Duodenal mucosa (tissue), 2 donors: ENCODE measurements around the gene FBXO46.
A peak's percentile ranks its signal among the peaks of the same experiment; 100 is the strongest.

Experiments
- H3K27ac ChIP-seq: one replicate; pipeline ENCODE4 v1.7.0; 2013; ENCODE audit warnings: low read depth, low read length
- H3K27me3 ChIP-seq, 2 donors: one replicate each; pipeline ENCODE4 v1.7.0; 2013; ENCODE audit warnings: low read length in 2 of 2, control low read depth in 1 of 2; ENCODE audit not compliant: insufficient read depth in 2 of 2, control insufficient read depth in 1 of 2
- H3K36me3 ChIP-seq, 2 donors: one replicate each; pipeline ENCODE4 v1.7.0; 2013; ENCODE audit warnings: low read length in 2 of 2, control low read depth in 1 of 2; ENCODE audit not compliant: insufficient read depth in 2 of 2, control insufficient read depth in 1 of 2
- H3K4me1 ChIP-seq, 2 donors: one replicate each; pipeline ENCODE4 v1.7.0; 2013; ENCODE audit warnings: low read length in 2 of 2, control low read depth in 1 of 2; ENCODE audit not compliant: insufficient read depth in 2 of 2, control insufficient read depth in 1 of 2
- H3K4me3 ChIP-seq, 2 donors: one replicate each; pipeline ENCODE4 v1.7.0; 2013; ENCODE audit warnings: low read length in 2 of 2, low read depth in 1 of 2
- H3K9ac ChIP-seq, 2 donors: one replicate each; pipeline ENCODE4 v1.7.0; 2013; ENCODE audit warnings: low read length in 2 of 2, low read depth in 1 of 2
- H3K9me3 ChIP-seq, 2 donors: one replicate each; pipeline ENCODE4 v1.7.0; 2013; ENCODE audit warnings: low read length in 2 of 2, control low read depth in 1 of 2; ENCODE audit not compliant: control insufficient read depth in 1 of 2

The FBXO46 gene

DNA sequence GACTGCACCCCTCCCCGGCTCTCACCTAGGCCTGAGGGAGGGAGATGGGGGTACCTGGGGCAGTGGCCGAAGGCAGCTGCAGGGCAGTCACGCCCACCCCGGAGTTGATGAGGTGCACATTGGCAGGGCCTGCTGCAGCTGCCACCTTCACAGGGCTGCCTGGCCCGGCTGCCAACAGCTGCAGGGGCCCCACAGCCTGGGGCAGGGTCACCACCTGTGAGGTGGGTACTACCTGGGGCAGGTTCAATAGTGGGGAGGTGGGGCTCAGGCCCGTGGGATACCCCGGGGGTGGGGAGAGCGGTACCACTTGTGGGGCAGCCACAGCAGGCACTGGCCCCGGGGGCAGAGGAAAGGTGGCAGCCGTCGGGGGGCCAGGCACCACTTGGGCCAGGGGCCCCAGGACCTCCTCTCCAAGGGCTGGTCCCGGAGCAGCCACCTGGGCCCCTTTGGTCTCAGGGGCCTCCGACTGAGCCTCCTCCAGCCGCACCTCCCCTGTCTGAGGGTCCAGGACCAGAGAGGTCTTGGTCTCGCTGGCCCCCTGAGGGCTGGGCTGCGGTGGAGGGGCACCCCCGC lies 35.7 kb upstream of the FBXO46 start:
- no peaks in the 10 kb centered on the region for H3K9me3 ChIP-seq
- H3K9ac ChIP-seq = peak overlapping the region in 1 of 2 donors; percentile 65
- H3K27me3 ChIP-seq = no peaks in the 10 kb centered on the region
- peak overlapping the region; percentile 90 for H3K27ac ChIP-seq
- peaks cover 0 to 9% of the 10 kb centered on the region in 2 donors for H3K4me1 ChIP-seq
- no peaks in the 10 kb centered on the region for H3K36me3 ChIP-seq
- H3K4me3 ChIP-seq = peak overlapping the region; percentile 71 to 92

GRCh38 chr19:45765702-45766295 lies 35.1 kb upstream of the FBXO46 start:
- H3K4me3 ChIP-seq = no peak overlapping the region
- H3K27ac ChIP-seq = no peak overlapping the region
- no peaks in the 10 kb centered on the region for H3K9me3 ChIP-seq
- H3K4me1 ChIP-seq = peaks cover 0 to 9% of the 10 kb centered on the region in 2 donors
- H3K36me3 ChIP-seq = no peaks in the 10 kb centered on the region
- H3K27me3 ChIP-seq = no peaks in the 10 kb centered on the region
- H3K9ac ChIP-seq = no peak overlapping the region

DNA sequence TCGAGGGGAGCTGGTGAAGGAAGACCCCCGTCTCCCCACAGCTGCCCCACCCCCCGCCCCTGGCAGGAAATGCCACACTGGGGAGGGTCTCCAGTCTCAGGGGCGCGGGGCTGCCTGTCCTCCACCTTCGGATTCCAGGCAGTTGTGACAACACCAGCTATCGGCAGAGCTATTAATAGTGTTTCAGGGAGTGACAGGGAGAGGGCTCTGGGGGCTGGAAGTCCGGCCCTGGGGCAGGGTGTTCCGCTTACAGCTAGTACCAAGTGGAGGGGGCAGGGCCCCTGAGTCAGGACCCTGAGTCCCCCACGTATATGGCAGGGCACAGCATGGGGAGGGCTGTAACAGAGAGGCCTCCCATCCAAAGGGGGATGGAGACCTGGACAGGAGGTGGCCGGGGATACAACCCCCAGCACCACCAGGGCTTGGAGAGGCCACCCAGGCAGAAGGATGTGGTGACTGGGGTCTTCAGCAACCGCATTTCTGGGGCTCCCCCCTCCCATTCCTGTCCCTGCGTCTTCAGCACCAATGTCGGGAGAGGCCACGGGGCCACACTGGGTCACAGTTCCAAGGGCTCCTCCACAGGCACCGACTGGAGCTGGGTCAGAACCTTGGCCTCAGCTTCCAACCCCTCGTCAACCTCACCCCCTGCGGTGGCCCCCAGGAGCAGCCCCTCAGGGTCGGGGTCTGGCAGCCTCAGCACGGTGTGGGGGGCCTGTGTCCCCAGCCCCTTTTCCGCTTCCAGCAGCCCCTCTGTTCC lies 34.4 kb upstream of the FBXO46 start:
- Histone ChIP-seq H3K4me3 (no peak overlapping the region), H3K9ac (no peak overlapping the region)

DNA sequence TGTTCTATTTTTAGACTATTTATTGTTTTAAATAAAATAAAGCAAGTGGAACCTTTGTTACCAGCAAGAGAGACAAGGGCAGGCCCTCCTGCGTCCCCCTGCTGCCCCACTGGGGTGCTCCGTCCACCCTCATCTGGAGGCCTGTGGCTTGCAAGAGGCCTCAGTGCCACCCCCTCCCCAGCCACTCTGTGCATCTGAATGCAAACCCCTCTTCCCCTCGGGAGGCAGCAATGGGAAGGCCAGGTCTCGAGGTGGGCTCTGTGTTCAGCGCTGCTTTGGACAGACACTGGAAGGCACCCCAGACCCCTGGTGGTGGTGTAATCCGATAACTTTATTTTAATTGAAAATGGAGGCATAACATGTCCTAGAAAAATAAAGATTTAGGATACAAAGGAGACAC lies 33.8 kb upstream of the FBXO46 start:
- H3K27ac ChIP-seq = no peak overlapping the region
- H3K36me3 ChIP-seq = no peaks in the 10 kb centered on the region
- H3K27me3 ChIP-seq = no peaks in the 10 kb centered on the region
- H3K9ac ChIP-seq = no peak overlapping the region
- H3K4me1 ChIP-seq = peaks cover 0 to 4% of the 10 kb centered on the region in 2 donors
- no peak overlapping the region for H3K4me3 ChIP-seq
- no peaks in the 10 kb centered on the region for H3K9me3 ChIP-seq

More for the DNA sequence above, 34.4 kb upstream of the FBXO46 start:
- Histone ChIP-seq H3K9me3 (no peaks in the 10 kb centered on the region), H3K27me3 (no peaks in the 10 kb centered on the region), H3K36me3 (no peaks in the 10 kb centered on the region), H3K4me1 (peaks cover 0 to 9% of the 10 kb centered on the region in 2 donors), H3K27ac (no peak overlapping the region)

GRCh38 chr19:45763691-45764294 lies 33.1 kb upstream of the FBXO46 start:
- H3K36me3 ChIP-seq = no peaks in the 10 kb centered on the region
- no peaks in the 10 kb centered on the region for H3K27me3 ChIP-seq
- H3K9me3 ChIP-seq = no peaks in the 10 kb centered on the region
- no peak overlapping the region for H3K9ac ChIP-seq
- no peak overlapping the region for H3K4me3 ChIP-seq
- H3K27ac ChIP-seq = no peak overlapping the region
- peaks cover 0 to 4% of the 10 kb centered on the region in 2 donors for H3K4me1 ChIP-seq

GRCh38 chr19:45762870-45763631 lies 32.4 kb upstream of the FBXO46 start:
- H3K36me3 ChIP-seq = no peaks in the 10 kb centered on the region
- H3K9me3 ChIP-seq = no peaks in the 10 kb centered on the region
- H3K4me3 ChIP-seq = no peak overlapping the region
- H3K9ac ChIP-seq = no peak overlapping the region
- peaks cover 0 to 4% of the 10 kb centered on the region in 2 donors for H3K4me1 ChIP-seq
- H3K27me3 ChIP-seq = no peaks in the 10 kb centered on the region
- no peak overlapping the region for H3K27ac ChIP-seq

- Histone ChIP-seq H3K27ac (no peak overlapping the region), H3K36me3 (no peaks in the 10 kb centered on the region), H3K4me3 (no peak overlapping the region), H3K9me3 (no peaks in the 10 kb centered on the region), H3K27me3 (no peaks in the 10 kb centered on the region), H3K4me1 (no peaks in the 10 kb centered on the region), H3K9ac (no peak overlapping the region)
Observed at GRCh38 chr19:45761714-45762113, 31.0 kb upstream of the FBXO46 start.

- Histone ChIP-seq H3K4me1 (no peaks in the 10 kb centered on the region), H3K27ac (no peak overlapping the region), H3K36me3 (no peaks in the 10 kb centered on the region), H3K27me3 (no peaks in the 10 kb centered on the region), H3K4me3 (no peak overlapping the region), H3K9ac (no peak overlapping the region), H3K9me3 (no peaks in the 10 kb centered on the region)
Observed at GRCh38 chr19:45758921-45759320, 28.2 kb upstream of the FBXO46 start.

GRCh38 chr19:45757695-45758094 lies 27.0 kb upstream of the FBXO46 start:
- Histone ChIP-seq H3K27me3 (no peaks in the 10 kb centered on the region), H3K27ac (no peak overlapping the region), H3K4me3 (no peak overlapping the region), H3K9me3 (no peaks in the 10 kb centered on the region), H3K9ac (no peak overlapping the region), H3K36me3 (no peaks in the 10 kb centered on the region), H3K4me1 (no peaks in the 10 kb centered on the region)
